Measurements from ENCODE around the gene POU2F1.
"Not testable (repeated sequence)": the region's sequence is repeated elsewhere in the genome, so short reads cannot be mapped to it uniquely, and the experiment has no call there.

- TF ChIP-seq, protein P1, sequence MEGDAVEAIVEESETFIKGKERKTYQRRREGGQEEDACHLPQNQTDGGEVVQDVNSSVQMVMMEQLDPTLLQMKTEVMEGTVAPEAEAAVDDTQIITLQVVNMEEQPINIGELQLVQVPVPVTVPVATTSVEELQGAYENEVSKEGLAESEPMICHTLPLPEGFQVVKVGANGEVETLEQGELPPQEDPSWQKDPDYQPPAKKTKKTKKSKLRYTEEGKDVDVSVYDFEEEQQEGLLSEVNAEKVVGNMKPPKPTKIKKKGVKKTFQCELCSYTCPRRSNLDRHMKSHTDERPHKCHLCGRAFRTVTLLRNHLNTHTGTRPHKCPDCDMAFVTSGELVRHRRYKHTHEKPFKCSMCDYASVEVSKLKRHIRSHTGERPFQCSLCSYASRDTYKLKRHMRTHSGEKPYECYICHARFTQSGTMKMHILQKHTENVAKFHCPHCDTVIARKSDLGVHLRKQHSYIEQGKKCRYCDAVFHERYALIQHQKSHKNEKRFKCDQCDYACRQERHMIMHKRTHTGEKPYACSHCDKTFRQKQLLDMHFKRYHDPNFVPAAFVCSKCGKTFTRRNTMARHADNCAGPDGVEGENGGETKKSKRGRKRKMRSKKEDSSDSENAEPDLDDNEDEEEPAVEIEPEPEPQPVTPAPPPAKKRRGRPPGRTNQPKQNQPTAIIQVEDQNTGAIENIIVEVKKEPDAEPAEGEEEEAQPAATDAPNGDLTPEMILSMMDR (IDR thresholded peaks at IDR 0.05; ENCODE audit: low read length), result not testable (repeated sequence)
- not testable (repeated sequence) for TF ChIP-seq EZH2phosphoT487 (IDR thresholded peaks at IDR 0.05; ENCODE audit: low read length); EZH2 (optimal IDR thresholded peaks at IDR 0.05; ENCODE audit: low read depth, low read length)
These were observed 98.5 kb downstream of the POU2F1 start for GRCh38 chr1:167319206-167319605.
